Chondrocyte (in vitro differentiated cells): ENCODE results near the gene TEX2. TPM values are rescaled to one million over a fixed set of nuclear protein-coding genes. Genes with fewer than 3 reads are reported as not detected.
A peak's percentile ranks its signal among the peaks of the same experiment; 100 is the strongest.

ENCODE experiments used
- DNase-seq: peaks from one replicate; pipeline ENCODE4 v3.0.0; 2021; ENCODE audit warnings: mixed read lengths, low spot score
- H3K27ac Mint-ChIP-seq: one replicate; pipeline ENCODE4 v1.8.0; 2021; ENCODE audit warnings: mild to moderate bottlenecking, moderate library complexity, mixed read lengths; ENCODE audit not compliant: unreplicated experiment
- H3K27me3 Mint-ChIP-seq: 2 replicates; pipeline ENCODE4 v1.8.0; 2021; ENCODE audit warnings: low read depth, mixed read lengths
- H3K36me3 Mint-ChIP-seq: 2 replicates; pipeline ENCODE4 v1.8.0; 2021; ENCODE audit warnings: low read depth, mixed read lengths
- H3K4me1 Mint-ChIP-seq: 2 replicates; pipeline ENCODE4 v1.8.0; 2021; ENCODE audit warnings: low read depth, mild to moderate bottlenecking, mixed read lengths
- H3K4me3 Mint-ChIP-seq: one replicate; pipeline ENCODE4 v1.8.0; 2021; ENCODE audit warnings: mild to moderate bottlenecking, moderate library complexity, mixed read lengths; ENCODE audit not compliant: unreplicated experiment
- H3K9me3 Mint-ChIP-seq: 2 replicates; pipeline ENCODE4 v1.8.0; 2021; ENCODE audit warnings: low read depth, mixed read lengths
- total RNA-seq: library from RNA; stranded (reverse); gene quantifications from 3 replicates; pipeline ENCODE4 v1.2.1, GENCODE V29; 2021
- TF ChIP-seq, protein P1 (sequence below): fragments of 200-600 bp; sonication (generic); IDR thresholded peaks from 2 replicates; pipeline ENCODE4 v1.5.0; 2021; ENCODE audit warnings: antibody characterized with exemption, mild to moderate bottlenecking, moderate library complexity

The TEX2 gene
- total RNA-seq, 1 donor from 2014 or later, result 47.3 TPM

- Mint-ChIP-seq H3K27me3 (no peaks in the 10 kb centered on the region), H3K4me1 (peaks cover 6% of the 10 kb centered on the region), H3K4me3 (no peak overlapping the region), H3K9me3 (no peaks in the 10 kb centered on the region), H3K27ac (no peak overlapping the region), H3K36me3 (peaks cover 2% of the 10 kb centered on the region)
- TF ChIP-seq, protein P1, sequence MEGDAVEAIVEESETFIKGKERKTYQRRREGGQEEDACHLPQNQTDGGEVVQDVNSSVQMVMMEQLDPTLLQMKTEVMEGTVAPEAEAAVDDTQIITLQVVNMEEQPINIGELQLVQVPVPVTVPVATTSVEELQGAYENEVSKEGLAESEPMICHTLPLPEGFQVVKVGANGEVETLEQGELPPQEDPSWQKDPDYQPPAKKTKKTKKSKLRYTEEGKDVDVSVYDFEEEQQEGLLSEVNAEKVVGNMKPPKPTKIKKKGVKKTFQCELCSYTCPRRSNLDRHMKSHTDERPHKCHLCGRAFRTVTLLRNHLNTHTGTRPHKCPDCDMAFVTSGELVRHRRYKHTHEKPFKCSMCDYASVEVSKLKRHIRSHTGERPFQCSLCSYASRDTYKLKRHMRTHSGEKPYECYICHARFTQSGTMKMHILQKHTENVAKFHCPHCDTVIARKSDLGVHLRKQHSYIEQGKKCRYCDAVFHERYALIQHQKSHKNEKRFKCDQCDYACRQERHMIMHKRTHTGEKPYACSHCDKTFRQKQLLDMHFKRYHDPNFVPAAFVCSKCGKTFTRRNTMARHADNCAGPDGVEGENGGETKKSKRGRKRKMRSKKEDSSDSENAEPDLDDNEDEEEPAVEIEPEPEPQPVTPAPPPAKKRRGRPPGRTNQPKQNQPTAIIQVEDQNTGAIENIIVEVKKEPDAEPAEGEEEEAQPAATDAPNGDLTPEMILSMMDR, result no peak
- no peak for DNase-seq
Observed at GRCh38 chr17:64134216-64134970, 128.7 kb downstream of the TEX2 start.

DNA sequence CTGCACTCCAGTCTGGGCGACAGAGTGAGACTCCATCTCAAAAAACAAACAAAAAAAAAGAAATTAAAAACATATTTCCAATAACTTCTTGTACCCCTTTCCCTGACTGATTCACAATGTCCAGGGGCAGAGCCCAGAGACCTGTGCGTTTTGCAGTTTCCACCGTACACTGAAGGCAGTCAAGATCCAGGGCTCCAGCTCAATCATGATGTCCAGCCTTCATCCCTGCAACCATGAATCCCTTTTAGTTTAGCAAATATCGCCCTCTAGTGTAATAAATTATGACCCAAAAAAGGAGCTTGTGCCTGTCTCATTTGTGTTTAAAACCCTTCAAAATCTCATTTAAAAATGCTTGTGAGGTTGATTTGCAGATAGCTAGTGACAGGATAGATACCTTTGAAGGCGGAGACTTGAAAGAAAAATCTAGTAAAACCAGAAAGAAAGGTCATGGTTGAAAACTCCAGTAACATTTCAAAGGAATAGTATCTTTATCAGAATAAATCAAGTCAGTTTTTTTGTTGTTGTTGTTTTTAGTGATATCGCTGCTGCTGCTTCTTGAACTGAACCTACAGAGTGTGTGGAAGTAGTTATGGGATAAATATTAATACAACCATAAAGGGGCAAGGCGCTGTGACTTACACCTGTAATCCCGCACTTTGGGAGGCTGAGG, 129.4 kb downstream of the TEX2 start:
- H3K27ac Mint-ChIP-seq, result no peak overlapping the region
- H3K4me1 Mint-ChIP-seq, result peaks cover 12% of the 10 kb centered on the region
- peaks cover 2% of the 10 kb centered on the region for H3K36me3 Mint-ChIP-seq
- no peak for DNase-seq
- TF ChIP-seq, protein P1, result peak; percentile 91
- no peak overlapping the region for H3K4me3 Mint-ChIP-seq
- no peaks in the 10 kb centered on the region for H3K9me3 Mint-ChIP-seq
- H3K27me3 Mint-ChIP-seq, result no peaks in the 10 kb centered on the region

DNA sequence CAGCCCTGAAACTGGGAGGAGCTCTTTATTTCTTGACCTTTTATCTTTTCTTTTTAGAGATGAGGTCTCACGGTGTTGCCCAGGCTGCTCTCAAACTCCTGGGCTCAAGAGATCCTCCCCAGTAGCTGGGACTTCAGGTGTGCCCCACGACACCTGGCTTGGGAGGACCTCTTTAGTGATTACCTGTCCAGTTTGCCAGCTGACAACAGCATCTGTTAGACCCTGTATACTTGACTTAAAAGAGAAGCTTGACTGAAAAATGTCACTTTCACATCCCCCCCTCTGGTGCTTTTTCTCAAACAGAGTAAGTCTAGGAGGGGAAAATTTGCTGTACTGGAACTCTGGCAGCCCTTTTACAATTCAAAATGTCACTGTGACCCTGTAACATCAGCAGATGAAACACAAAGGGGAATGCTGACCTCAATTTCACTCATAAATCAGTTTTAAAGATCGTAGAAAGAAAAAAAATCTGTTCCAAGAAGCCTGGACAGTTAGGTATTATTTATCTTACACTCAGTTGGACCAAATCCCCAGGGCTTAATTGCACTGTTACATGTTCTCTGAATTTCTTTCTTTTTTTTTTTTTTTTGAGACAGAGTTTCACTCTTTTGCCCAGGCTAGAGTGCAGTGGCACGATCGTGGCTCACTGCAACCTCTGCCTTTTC, 131.3 kb downstream of the TEX2 start:
- Mint-ChIP-seq H3K27me3 (no peaks in the 10 kb centered on the region), H3K36me3 (no peaks in the 10 kb centered on the region), H3K4me3 (no peak overlapping the region), H3K4me1 (peaks cover 26% of the 10 kb centered on the region), H3K9me3 (no peaks in the 10 kb centered on the region), H3K27ac (no peak overlapping the region)
- TF ChIP-seq, protein P1, result no peak
- no peak for DNase-seq

- TF ChIP-seq, protein P1, result no peak
- Mint-ChIP-seq H3K4me1 (peaks cover 38% of the 10 kb centered on the region), H3K27me3 (no peaks in the 10 kb centered on the region), H3K9me3 (no peaks in the 10 kb centered on the region), H3K27ac (peak overlapping the region; percentile 91), H3K36me3 (no peaks in the 10 kb centered on the region), H3K4me3 (peak overlapping the region; percentile 76)
- no peak for DNase-seq
Observed at GRCh38 chr17:64130559-64131001, 132.5 kb downstream of the TEX2 start.
